ENCODE measurements around the gene ATP11A. TPM values are rescaled to one million over a fixed set of nuclear protein-coding genes. Genes with fewer than 3 reads are reported as not detected.

The ATP11A gene
- total and polyA plus RNA-seq, 2 donors (not counting 3 experiments of a cell fraction or from before 2014, with no cell fraction given) = 16.5 to 88.1 TPM

- no peaks in the 10 kb centered on the region for H3K9me3 ChIP-seq (replicated peaks; ENCODE audit: control insufficient read depth, insufficient read depth, low read length)
- H3K4me3 ChIP-seq (replicated peaks in 1 of 3; ENCODE audit: insufficient read depth in 1 of 3, low read depth in 1 of 3, low read length in 3 of 3) = no peak overlapping the region
- no peak for FAIRE-seq
- no peaks in the 10 kb centered on the region for H3K4me1 ChIP-seq (ENCODE audit: control insufficient read depth, extremely low read depth, insufficient read depth, low read length)
- POLR2A ChIA-PET = interaction anchor here (0.7 kb wide), 1 partner anchor 124 kb away, joined by 4 read pairs; no protein-coding TSS in a partner anchor
- CTCF ChIA-PET = interaction anchor here (0.6 to 0.9 kb wide), 3 partner anchors 13 to 484 kb away, joined by 3 to 4 read pairs (median 4); no protein-coding TSS in a partner anchor
- H3K79me2 ChIP-seq (ENCODE audit: control insufficient read depth, insufficient read depth, low read length) = no peaks in the 10 kb centered on the region
- no peak overlapping the region for H3K9ac ChIP-seq (replicated peaks; ENCODE audit: extremely low read depth, insufficient read depth, low read length)
- DNase-seq (ENCODE audit: low read depth, low spot score) = no peak
- no peak overlapping the region for H3K27ac ChIP-seq (ENCODE audit: insufficient read depth, low read depth, low read length)
- no peak overlapping the region for H3K4me2 ChIP-seq (ENCODE audit: insufficient read depth, low read length)
- dilution Hi-C loops (cut with MboI; ENCODE audit: extremely low pct_ligation_motif_present, low sequenced_read_pairs) = no loop called here
- H3K36me3 ChIP-seq (ENCODE audit: control insufficient read depth in 2 of 2, extremely low read depth in 1 of 2, insufficient read depth in 2 of 2, low read length in 2 of 2) = no peaks in the 10 kb centered on the region
- no peaks in the 10 kb centered on the region for H3K9me1 ChIP-seq (replicated peaks; ENCODE audit: control insufficient read depth, extremely low read depth, insufficient read depth, low read length)
- intact Hi-C loops (cut with micrococcal nuclease) = no loop called here
- no TSS peak for BruUV-seq (replicated peaks)
- H2AFZ ChIP-seq (ENCODE audit: low read depth, low read length) = no peak overlapping the region
- TF ChIP-seq GATA2 (IDR thresholded peaks at IDR 0.05; ENCODE audit: insufficient read depth, insufficient read length, low read depth, low read length) = no peak
- TF ChIP-seq FOS (IDR thresholded peaks at IDR 0.05; ENCODE audit: borderline replicate concordance, insufficient read depth, low read length) = no peak
- peak; percentile 18 for TF ChIP-seq JUN (IDR thresholded peaks at IDR 0.05; ENCODE audit: borderline replicate concordance, insufficient read depth, insufficient read length, low read depth)
- TF ChIP-seq CTCF (IDR thresholded peaks at IDR 0.05; ENCODE audit: extremely low read depth in 1 of 2, insufficient read depth in 1 of 2, low read depth in 1 of 2, low read length in 2 of 2) = no peak
- TF ChIP-seq EZH2 (IDR thresholded peaks at IDR 0.05; ENCODE audit: borderline replicate concordance, low read depth, low read length, severe bottlenecking) = no peak
- no peak for TF ChIP-seq MAX (IDR thresholded peaks at IDR 0.05; ENCODE audit: insufficient read depth, insufficient read length)
- no peaks in the 10 kb centered on the region for H3K27me3 ChIP-seq (ENCODE audit: control insufficient read depth in 2 of 2, insufficient read depth in 2 of 2, low read length in 2 of 2)
- H4K20me1 ChIP-seq (replicated peaks; ENCODE audit: control insufficient read depth, extremely low read depth, insufficient read depth, low read length) = no peaks in the 10 kb centered on the region
These were observed 102.0 kb downstream of the ATP11A start for GRCh38 chr13:112791663-112792440.

Measured in endothelial cell of umbilical vein (primary cell).